GDM1 (cell line): ENCODE results near the gene NTN3.

Experiments used
- DNase-seq: peaks from one replicate; lab custom pipeline; 2025; lab: John Stamatoyannopoulos, UW

Gene NTN3

DNA sequence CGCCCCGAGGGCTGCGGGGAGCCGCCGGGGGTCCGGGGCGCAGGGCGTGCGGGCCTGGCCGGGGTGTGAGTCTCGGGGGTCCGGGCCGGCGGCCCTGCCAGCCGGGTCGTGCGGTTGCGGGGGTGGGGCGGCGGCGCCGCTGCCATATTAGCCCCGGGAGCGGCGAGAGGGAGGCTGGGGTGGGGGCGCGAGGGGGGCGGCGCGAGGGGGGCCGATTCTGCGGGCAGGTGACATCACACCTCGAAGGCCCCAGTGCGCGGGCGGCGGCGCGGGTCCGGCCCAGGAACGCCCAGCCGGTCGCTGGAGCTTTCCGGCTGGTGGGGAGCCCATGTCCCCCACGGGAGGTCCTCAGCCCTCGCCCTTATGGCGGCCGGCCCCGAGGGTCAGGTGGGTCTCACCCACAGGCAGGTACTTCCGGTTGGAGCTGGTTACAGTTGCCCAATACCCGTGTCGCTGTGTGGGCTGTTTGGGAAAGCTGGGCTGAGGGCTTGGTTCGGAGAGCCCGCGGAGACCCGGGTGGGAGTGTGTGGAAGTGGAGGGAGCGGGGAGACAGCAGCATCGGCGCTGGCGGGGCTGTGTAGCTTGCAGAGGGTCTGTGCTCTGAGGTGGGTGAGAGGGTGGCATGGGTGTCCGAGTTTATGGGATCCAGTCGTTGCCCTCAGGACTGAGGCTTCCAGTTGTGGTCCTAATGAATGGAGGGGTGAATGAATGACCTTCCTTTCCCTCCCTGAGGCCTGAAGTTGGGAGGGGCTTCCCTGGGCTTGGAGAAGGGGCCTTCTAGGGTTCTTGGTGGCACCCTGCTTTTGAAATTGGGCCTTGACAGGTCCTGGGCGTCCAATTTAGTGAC, 43.5 kb downstream of the NTN3 start:
- DNase-seq, result no peak

DNA sequence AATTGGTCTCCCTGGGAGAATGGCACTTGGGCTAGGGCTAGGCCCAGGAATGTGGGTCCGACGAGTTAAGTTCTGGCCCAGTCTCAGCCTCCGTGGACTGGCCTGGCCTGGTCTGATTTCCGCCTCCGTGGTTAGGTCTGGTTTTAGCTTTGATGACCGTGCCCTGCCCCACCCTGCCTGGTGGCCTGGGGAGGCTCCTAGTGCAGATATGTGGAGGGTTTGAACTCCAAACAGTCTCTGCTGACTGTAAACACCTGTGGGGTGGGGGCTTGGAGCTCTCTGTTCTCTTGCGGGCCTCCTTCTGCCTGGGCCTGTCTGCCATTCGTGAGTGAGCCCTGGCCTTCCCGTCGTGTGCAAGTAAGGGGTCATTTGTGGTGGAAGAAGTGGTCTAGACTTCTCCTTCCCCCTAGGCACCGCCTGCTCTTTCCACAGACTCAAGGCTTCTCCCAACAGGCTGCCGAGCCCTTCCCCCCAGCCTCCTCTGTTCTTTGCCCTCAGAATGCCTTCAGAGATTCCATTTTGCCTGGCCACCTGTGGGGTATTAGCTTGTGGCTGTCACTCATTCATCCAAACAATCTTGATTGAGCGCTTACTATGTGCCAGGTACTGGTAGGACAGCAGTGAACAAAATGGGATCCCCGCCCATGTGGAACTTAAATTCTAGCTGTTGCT, 44.2 kb downstream of the NTN3 start:
- DNase-seq, result no peak

DNA sequence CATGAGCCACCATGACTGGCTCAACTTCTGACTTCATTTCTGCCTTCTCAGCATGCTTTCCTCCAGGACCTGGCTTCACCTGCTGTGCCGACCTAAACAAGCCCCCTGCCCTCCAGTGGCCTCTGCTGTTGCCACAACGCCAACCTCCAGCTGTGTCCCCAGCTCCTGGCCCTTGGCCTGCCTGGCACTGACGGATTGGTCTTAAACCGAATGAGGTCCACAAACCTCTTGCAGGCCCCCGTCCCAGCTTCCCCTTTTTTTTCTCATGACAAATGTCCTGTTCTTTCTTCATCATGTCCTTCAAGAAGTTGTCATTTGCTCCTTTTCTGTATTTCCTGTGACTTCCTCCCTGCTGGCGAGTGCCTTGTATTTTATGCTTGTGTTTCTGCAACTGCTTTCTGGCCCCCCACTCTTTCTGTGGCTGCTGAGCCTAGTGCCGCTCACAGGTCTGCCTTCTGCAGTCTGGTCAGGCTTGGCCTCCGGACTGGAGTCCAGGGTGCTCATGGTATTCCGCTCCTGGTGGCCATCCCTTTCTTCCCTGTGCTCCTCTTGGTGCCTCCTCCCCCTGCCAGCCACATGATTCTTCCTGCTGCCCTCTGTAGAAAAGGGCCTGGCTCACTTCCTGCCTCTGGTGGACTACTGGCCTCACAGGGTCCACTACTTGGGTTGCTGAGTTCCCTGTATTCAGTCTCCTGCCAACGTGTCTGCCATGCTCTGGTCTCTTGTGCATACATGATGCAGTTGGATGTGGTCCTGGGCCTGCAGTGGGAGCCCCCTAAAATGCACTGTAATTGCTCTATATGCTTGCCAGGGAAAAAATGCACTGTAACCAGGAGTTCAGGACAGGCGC, 45.5 kb downstream of the NTN3 start:
- peak; percentile 42 for DNase-seq

DNA sequence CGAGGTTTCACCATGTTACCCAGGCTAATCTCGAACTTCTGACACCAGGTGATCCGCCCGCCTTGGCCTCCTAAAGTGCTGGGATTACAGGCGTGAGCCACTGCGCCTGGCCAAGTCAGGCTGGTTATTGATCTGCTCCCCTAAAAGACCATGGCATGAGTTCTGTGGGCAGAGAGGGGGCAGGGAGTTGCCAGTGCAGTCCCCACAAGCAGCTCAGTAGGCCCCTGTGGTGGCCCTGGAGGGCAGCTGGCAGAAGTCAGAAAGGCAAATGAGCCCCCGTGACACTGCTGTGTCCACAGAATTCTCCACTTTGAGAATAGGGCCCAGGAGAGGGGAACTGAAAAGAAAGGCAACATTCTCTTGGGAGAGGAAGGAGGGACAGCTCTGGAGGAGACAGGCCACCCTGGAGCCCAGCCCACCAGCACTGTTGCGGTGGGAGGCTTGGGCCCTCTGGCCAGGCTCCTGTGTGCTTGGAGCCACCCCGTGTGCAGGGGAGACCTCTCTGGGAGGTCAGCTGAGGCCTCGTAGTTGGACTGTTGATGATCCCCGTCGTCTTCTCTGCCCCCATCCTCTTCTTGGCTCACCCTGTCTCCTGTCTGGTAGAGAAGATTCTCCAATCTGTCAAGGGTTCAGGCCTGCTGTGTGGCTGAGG, 47.0 kb downstream of the NTN3 start:
- no peak for DNase-seq

GRCh38 chr16:2518823-2519710, 48.0 kb downstream of the NTN3 start:
- DNase-seq, result no peak

DNA sequence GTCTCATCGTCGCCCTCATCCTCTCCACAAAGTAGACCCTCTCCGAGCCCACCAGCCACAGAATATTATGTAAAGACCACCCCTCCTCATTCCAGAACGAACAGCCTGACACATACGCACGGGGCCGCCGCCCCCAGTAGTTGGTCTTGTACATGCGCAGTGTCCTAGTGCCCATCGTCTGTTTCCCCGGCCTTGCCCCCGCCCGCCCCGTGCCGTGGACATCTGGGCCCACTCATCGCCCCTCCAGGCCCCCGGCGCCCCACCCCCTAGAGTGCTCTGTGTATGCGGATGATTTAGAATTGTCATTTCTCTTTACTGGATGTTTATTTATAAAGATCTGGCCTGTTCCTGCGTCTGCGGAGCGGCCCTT, 48.6 kb downstream of the NTN3 start:
- no peak for DNase-seq

GRCh38 chr16:2520097-2520783, 49.1 kb downstream of the NTN3 start, which contains the start of gene AMDHD2:
Gene AMDHD2, plus strand, starts transcription at chr16:2520371. Its CDS starts 88 bp downstream, at chr16:2520459.
- peak; percentile 81 for DNase-seq

DNA sequence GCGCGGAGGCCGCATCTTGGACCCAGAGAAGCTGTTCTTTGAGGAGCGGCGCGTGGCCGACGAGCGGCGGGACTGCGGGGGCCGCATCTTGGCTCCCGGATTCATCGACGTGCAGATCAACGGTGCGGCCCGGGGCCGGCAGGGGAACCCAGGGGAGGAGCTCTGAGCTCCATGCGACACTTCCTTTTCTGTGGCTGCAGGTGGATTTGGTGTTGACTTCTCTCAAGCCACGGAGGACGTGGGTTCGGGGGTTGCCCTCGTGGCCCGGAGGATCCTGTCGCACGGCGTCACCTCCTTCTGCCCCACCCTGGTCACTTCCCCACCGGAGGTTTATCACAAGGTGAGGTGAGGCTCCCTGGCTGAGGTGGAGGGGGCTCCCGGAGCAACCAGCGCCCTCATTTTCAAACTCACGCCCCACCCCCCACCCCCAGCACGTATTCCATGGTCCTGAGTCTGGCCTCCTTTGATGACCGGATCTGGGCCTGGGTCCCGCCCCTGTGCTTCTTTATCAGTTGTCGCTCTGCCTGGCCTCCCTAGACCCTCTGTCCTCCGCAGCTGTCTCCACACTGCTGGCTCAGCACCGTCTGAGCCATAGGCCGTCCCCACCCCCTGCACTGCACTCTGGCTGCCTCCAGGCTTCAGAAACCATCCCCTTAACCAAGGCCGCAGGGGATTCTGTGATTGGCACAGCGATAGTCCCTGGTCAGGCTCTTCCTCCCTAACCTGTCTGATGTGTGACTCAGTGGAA, 49.9 kb downstream of the NTN3 start:
- no peak for DNase-seq
